ENCODE data around the gene DLK1.

DNA sequence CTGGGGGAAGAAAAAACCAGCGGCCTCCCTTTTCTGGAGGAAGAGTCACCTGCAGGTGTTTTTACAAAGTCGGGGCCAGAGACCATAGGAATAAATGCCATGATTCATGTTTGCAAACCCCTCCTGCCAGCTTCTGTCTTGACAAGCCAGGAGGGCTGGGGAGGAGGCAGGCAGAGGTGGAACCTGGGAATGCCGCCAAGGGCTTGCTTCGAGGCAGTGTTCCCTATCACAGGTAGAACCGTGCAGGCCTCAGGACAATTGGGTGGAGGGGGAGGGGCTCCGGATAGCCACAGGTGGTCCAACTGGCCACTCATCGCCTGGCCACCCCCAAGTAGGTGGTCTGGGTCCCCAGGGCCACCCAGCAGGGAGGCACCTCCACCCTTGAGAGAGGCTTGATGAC lies 14.2 kb upstream of the DLK1 start:
- TF ChIP-seq, protein P1, sequence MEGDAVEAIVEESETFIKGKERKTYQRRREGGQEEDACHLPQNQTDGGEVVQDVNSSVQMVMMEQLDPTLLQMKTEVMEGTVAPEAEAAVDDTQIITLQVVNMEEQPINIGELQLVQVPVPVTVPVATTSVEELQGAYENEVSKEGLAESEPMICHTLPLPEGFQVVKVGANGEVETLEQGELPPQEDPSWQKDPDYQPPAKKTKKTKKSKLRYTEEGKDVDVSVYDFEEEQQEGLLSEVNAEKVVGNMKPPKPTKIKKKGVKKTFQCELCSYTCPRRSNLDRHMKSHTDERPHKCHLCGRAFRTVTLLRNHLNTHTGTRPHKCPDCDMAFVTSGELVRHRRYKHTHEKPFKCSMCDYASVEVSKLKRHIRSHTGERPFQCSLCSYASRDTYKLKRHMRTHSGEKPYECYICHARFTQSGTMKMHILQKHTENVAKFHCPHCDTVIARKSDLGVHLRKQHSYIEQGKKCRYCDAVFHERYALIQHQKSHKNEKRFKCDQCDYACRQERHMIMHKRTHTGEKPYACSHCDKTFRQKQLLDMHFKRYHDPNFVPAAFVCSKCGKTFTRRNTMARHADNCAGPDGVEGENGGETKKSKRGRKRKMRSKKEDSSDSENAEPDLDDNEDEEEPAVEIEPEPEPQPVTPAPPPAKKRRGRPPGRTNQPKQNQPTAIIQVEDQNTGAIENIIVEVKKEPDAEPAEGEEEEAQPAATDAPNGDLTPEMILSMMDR (IDR thresholded peaks at IDR 0.05): no peak
- no peak for TF ChIP-seq POLR2A (IDR thresholded peaks at IDR 0.05)
- TF ChIP-seq POLR2AphosphoS5 (IDR thresholded peaks at IDR 0.05; ENCODE audit: insufficient read depth in 1 of 2, low read depth in 1 of 2): no peak

Measured in vagina (tissue), 2 donors.